Fibroblast of skin of left quadriceps (primary cell): ENCODE data around the gene RASD1.

Source experiments
- DNase-seq, 2 experiments: peaks; one replicate each; pipeline ENCODE4 v3.0.0-alpha.2; 2013; ENCODE audit warnings: low read depth in 2 of 2

The RASD1 gene

DNA sequence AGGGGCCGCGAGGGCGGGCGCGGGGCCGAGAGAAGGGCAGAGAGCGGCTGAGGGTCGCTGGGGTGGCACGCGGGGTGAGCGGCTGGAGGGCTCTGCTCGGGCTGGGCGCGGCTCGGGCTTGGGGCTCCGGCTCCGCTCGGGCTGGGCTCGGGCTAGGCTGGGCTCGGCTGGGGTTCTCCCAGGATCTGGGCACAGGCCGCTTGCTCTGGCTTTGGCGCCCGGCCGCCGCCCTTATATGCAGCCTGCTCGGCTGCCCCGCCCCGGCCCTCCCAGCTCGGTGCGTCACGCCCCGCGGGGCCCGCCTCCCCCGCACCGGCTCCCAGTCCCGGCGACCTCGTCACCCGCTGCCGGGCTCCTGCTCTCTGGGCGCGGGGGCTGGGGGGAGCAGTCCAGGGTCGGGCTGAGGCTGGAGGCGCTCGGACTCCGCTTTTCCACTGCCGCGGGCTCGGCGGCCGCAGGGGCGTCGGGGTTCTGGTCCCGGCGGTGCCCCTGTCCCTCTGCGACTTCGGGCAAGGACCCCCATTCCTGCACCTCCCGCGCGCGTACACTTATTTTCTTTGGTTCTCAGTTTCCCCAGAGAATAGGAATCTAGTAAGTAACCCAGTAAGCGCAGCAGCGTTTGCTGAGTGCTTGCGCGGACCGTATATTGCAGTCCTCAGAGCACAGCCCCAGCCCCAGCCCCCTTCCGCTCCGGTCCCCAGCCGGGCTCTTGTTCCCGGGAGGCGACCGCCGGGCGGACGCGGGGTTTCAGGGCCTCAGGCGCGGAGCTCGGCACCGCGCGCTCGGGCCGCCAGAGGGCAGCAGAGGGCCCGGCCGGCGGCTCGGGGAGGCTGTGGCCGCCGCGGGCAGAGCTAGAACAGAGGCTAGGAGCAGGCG is at the start of gene RASD1:
Gene RASD1 (minus strand): TSS at position 207 of the 876 bp plus-strand sequence. CDS start 214 bp downstream, outside the sequence.
- DNase-seq, result peak; percentile 44 to 45

GRCh38 chr17:17545984-17546383 is 49.8 kb upstream of the RASD1 start:
- no peak for DNase-seq

- DNase-seq, result no peak
Observed at GRCh38 chr17:17545031-17545820, 49.0 kb upstream of the RASD1 start.

- DNase-seq, result no peak
Observed at GRCh38 chr17:17542906-17543635, 46.9 kb upstream of the RASD1 start.

DNA sequence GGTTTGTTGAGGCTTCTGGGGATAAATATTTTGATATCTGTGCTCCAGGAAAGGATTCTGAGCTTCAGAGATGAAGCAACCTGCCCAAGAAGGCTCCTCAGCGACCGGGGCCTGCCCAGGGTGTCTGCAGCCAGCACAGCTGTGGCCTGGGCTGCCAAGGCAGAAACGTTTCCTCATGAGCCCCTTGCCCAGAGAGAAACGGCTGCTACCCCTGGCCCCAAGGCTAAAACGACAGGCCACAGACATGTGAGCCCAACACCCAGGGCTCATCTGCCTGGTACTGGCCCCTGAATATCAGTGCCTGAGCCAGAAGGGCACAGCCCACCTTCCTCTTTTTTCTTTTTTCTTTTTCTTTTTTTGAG is 45.4 kb upstream of the RASD1 start:
- no peak for DNase-seq

DNA sequence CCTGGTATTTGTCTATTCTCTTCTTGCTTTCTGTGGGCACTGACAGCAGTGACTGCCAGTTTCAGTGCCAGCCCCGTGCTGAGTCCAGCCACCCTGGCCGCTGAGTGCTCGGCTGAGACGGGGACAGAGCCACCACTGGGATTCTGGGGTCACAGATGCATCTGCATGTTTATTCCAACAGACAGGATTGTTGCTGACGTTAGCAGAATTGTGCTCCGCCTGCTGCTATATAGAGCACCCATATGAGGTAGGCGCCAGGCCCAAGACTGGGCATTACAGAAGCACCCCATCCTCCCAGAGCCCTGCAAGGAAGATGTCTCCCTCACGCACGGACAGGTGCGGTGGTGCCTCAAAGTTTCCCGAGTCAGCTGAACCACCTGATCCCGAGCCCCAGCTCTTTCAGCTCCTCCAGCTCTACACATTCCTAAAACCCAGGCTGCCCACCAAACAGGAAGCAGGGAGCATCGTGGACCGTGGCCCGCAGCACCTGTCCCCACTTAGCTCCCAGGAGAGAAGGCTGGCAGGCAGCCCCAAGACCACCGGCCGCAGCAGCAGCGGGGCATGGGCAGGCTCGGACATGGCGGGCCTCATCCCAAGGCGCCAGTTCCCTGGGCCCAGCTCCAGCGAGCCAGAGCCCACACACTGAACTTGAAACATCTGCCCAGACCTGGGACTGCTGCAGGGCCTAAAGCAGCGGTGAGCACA is 44.9 kb upstream of the RASD1 start:
- DNase-seq, result no peak

DNA sequence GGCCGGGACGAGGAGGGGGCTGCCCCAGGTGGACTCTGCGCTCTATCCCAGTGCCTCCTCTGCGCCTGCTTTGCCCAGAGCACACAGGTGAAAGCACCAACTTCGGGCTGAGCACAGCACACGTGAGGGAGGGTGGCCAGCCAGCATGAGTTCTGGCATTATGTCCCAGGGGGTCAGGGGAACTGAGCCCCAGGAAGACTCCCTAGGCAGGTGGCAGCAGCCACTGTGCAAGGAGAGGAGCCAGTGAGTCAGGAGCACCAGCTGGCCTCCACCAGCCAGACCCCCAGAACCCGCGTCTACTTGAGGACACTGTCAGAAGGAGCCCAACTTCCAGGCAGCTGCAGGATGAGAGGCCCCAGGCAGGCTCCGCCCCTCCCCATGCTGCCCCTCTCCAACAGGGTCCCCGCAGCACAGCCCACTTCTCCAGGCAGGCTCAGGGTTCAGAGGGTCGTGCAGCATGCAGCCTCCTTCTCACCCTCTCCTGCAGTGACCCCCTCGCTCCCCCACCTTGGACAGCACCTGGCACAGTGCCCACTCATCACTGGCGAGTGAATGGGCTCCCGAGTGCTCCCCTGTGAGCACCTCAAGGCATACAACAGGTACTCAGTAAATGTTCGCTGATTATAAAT is 44.2 kb upstream of the RASD1 start:
- no peak for DNase-seq

GRCh38 chr17:17539591-17539990 is 43.4 kb upstream of the RASD1 start:
- DNase-seq, result no peak

- DNase-seq, result no peak
Observed at GRCh38 chr17:17538417-17539391, 42.5 kb upstream of the RASD1 start.

- DNase-seq, result no peak
Observed at GRCh38 chr17:17537311-17538099, 41.3 kb upstream of the RASD1 start.

DNA sequence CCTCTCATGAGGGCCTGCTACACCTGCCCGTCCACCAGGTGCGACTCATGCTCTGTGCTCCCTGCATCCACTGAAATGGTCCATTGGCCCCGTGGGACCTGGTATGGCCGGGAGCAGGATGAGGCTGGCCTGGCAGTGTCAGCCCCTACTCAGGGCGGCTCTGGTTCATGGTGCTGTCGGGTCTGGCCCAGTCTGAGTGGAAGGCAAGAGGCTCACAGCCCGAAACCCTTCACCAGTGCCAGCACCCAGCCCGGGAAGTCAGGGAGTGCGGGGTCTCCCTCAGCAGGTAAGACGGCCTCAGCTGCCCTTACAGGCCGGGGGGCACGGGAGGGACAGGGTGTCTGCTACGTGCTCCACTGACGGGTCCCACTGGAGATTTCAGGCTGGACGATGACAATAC is 40.5 kb upstream of the RASD1 start:
- no peak for DNase-seq

DNA sequence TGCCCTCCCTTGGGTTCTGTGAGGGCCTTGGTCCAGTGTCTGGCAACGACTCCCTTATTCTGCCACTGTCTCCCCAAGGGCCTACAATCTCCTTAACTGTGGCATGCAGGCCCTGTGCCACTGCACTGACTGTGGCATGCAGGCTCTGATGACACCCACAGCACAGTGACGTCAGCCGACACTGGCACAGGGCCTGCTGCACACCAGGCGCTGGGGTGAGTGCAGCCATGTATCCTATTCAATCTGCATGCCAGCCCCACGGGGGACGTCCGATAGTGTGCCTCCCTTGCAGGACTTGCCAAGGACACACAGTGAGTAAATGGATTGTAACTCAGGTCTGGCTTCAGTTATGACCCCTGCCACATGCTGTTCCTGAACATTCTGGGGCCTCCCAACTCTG is 39.8 kb upstream of the RASD1 start:
- no peak for DNase-seq

DNA sequence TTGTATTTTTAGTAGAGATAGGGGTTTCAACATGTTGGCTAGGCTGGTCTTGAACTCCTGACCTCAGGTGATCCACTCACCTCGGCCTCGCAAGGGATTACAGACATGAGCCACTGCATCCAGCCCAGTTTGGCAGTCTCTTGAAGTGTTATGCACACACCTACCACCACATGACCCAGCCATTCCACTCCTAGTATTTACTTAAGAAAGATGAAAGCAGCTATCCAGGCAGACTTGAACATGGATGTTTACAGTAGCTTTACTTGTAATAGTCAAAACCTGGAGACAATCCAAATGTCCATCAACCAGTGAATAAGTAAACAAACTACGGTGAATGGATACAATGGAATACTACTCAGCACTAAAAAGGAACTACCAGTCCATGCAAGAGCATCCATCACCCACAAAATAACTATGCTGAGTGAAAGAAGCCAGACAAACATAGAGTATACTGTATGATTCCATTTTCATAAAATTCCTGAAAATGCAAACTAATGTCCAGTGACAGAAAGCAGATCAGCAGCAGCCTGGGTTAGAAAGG is 37.8 kb upstream of the RASD1 start:
- DNase-seq, result no peak

- DNase-seq, result no peak
Observed at GRCh38 chr17:17532991-17533390, 36.8 kb upstream of the RASD1 start.

DNA sequence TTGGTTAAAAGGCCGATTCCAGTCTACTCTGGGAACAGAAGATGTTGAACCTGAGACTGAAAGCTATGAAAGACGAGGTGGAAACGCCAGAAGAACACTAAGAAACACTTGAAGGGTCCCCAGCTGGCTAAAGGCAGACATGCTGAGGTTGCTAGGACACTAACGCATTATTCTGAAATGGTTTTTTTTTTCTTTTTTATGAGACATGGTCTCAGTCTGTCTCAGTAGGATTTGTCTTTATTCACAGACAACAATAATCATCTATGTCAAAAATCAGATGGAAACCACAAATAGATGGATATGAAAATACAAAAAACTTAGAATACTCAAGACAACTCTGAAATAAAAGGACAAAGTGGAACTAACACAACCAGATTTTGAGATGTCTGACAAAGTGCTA is 35.0 kb upstream of the RASD1 start:
- no peak for DNase-seq

- DNase-seq, result no peak
Observed at GRCh38 chr17:17528696-17529652, 32.8 kb upstream of the RASD1 start.

DNA sequence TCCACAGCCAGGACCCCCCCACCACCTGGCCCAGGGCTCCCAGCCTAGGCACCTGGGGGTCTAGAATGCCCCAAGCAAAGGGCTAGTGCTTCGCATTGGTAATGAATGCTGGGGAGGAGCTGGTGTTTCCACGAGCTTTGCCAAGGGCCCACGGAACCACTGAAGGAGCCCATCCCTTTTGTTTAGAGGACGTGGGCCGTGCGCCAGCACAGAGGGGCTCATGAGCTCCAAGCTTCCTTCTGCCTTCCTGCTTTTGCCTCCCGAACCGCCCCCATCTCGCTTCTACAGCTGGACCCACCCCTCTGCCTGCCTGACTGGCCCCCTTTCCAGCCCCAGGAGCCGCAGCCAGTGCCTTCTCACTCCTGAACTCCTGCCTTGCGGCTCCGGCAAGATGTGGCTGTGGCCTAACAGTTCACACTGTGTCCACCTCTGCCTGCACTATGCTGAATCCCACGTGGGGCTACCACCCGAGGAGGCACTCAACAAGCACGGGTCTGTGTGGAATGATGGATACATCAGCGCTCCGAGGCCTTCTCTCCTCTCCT is 31.8 kb upstream of the RASD1 start:
- no peak for DNase-seq
